ENCODE data around the gene FHAD1. TPM values are rescaled to one million over a fixed set of nuclear protein-coding genes. Genes with fewer than 3 reads are reported as not detected.

Gene FHAD1
- 0.21 and 0.27 TPM in 2 replicates for total RNA-seq

GRCh38 chr1:15246960-15247614 lies at the start of gene FHAD1:
TSS of gene FHAD1 (plus strand) at chr1:15247223. CDS start at chr1:15251785, 4,562 bp downstream.
- peak; percentile 41 for DNase-seq (ENCODE audit: low read depth)
- Histone ChIP-seq H3K27me3 (ENCODE audit: control insufficient read depth, insufficient read depth, low read length) (no peaks in the 10 kb centered on the region), H3K36me3 (ENCODE audit: control insufficient read depth, insufficient read depth, low read length) (no peaks in the 10 kb centered on the region), H3K4me3 (ENCODE audit: low read depth, low read length) (peak within 1 kb of the TSS; percentile 68)
- no peak for TF ChIP-seq CTCF (IDR thresholded peaks at IDR 0.05; ENCODE audit: insufficient read depth, low read length, poor library complexity, severe bottlenecking)

- no peak for TF ChIP-seq CTCF (IDR thresholded peaks at IDR 0.05; ENCODE audit: insufficient read depth, low read length, poor library complexity, severe bottlenecking)
- no peak overlapping the region for H3K4me3 ChIP-seq (ENCODE audit: low read depth, low read length)
- no peaks in the 10 kb centered on the region for H3K27me3 ChIP-seq (ENCODE audit: control insufficient read depth, insufficient read depth, low read length)
- H3K36me3 ChIP-seq (ENCODE audit: control insufficient read depth, insufficient read depth, low read length): peaks cover 1% of the 10 kb centered on the region
- DNase-seq (ENCODE audit: low read depth): no peak
Measured at GRCh38 chr1:15197591-15198447, 49.2 kb upstream of the FHAD1 start.

GRCh38 chr1:15198684-15199083 lies 48.3 kb upstream of the FHAD1 start:
- no peak for DNase-seq (ENCODE audit: low read depth)
- H3K27me3 ChIP-seq (ENCODE audit: control insufficient read depth, insufficient read depth, low read length): no peaks in the 10 kb centered on the region
- TF ChIP-seq CTCF (IDR thresholded peaks at IDR 0.05; ENCODE audit: insufficient read depth, low read length, poor library complexity, severe bottlenecking): no peak

GRCh38 chr1:15201221-15201620 lies 45.8 kb upstream of the FHAD1 start:
- Histone ChIP-seq H3K36me3 (ENCODE audit: control insufficient read depth, insufficient read depth, low read length) (peaks cover 1% of the 10 kb centered on the region), H3K27me3 (ENCODE audit: control insufficient read depth, insufficient read depth, low read length) (no peaks in the 10 kb centered on the region), H3K4me3 (ENCODE audit: low read depth, low read length) (no peak overlapping the region)
- TF ChIP-seq CTCF (IDR thresholded peaks at IDR 0.05; ENCODE audit: insufficient read depth, low read length, poor library complexity, severe bottlenecking): no peak
- no peak for DNase-seq (ENCODE audit: low read depth)

More at GRCh38 chr1:15198684-15199083, 48.3 kb upstream of the FHAD1 start:
- Histone ChIP-seq H3K36me3 (ENCODE audit: control insufficient read depth, insufficient read depth, low read length) (peaks cover 1% of the 10 kb centered on the region), H3K4me3 (ENCODE audit: low read depth, low read length) (no peak overlapping the region)

GRCh38 chr1:15201849-15202551 lies 45.0 kb upstream of the FHAD1 start:
- no peak for TF ChIP-seq CTCF (IDR thresholded peaks at IDR 0.05; ENCODE audit: insufficient read depth, low read length, poor library complexity, severe bottlenecking)
- Histone ChIP-seq H3K4me3 (ENCODE audit: low read depth, low read length) (no peak overlapping the region), H3K36me3 (ENCODE audit: control insufficient read depth, insufficient read depth, low read length) (peaks cover 1% of the 10 kb centered on the region), H3K27me3 (ENCODE audit: control insufficient read depth, insufficient read depth, low read length) (no peaks in the 10 kb centered on the region)
- peak; percentile 81 for DNase-seq (ENCODE audit: low read depth)
